CD4-positive, alpha-beta T cell treated with Interleukin-1 beta for 1 hour (primary cell): ENCODE measurements around the gene OGT.
"Not testable (repeated sequence)": the region's sequence is repeated elsewhere in the genome, so short reads cannot be mapped to it uniquely, and the experiment has no call there.

Source experiments
- DNase-seq, 2 donors: peaks; one replicate each; pipeline ENCODE4 v3.0.0-alpha.2; 2020 to 2022

Gene OGT

GRCh38 chrX:71532753-71533425, at the start of gene OGT:
Gene OGT, plus strand, starts transcription at chrX:71533104. Its CDS starts 196 bp downstream, at chrX:71533300.
- peak; percentile 94 for DNase-seq

- DNase-seq: no peak
Measured at GRCh38 chrX:71487814-71488213, 45.1 kb upstream of the OGT start.

- DNase-seq: no peak
Measured at GRCh38 chrX:71489540-71489939, 43.4 kb upstream of the OGT start.

- DNase-seq: peak; percentile 44 to 47
Measured at GRCh38 chrX:71492231-71493065, 40.5 kb upstream of the OGT start.

GRCh38 chrX:71493111-71493613, 39.7 kb upstream of the OGT start:
- no peak for DNase-seq

- not testable (repeated sequence) for DNase-seq
Measured at GRCh38 chrX:71495979-71496378, 36.9 kb upstream of the OGT start.

GRCh38 chrX:71496476-71496875, 36.4 kb upstream of the OGT start:
- no peak for DNase-seq

- DNase-seq: not testable (repeated sequence)
Measured at GRCh38 chrX:71502080-71502479, 30.8 kb upstream of the OGT start.

GRCh38 chrX:71504346-71504745, 28.6 kb upstream of the OGT start:
- no peak for DNase-seq

GRCh38 chrX:71509289-71509688, 23.6 kb upstream of the OGT start:
- no peak for DNase-seq

- DNase-seq: no peak
Measured at GRCh38 chrX:71510161-71510560, 22.7 kb upstream of the OGT start.

- DNase-seq: not testable (repeated sequence)
Measured at GRCh38 chrX:71513731-71514130, 19.2 kb upstream of the OGT start.

GRCh38 chrX:71514367-71515037, 18.4 kb upstream of the OGT start:
- DNase-seq: peak; percentile 31 to 47

- DNase-seq: no peak
Measured at GRCh38 chrX:71515038-71515396, 17.9 kb upstream of the OGT start.

- DNase-seq: no peak
Measured at GRCh38 chrX:71525316-71525715, 7.6 kb upstream of the OGT start.

GRCh38 chrX:71532078-71532752, 689 bp upstream of the OGT start:
- peak; percentile 65 to 73 for DNase-seq

GRCh38 chrX:71533516-71533850, 579 bp downstream of the OGT start:
- DNase-seq: no peak

- DNase-seq: peak; percentile 39 to 67
Measured at GRCh38 chrX:71533851-71534561, 1.1 kb downstream of the OGT start.

GRCh38 chrX:71534773-71535544, 2.1 kb downstream of the OGT start:
- DNase-seq: no peak

- DNase-seq: no peak
Measured at GRCh38 chrX:71536285-71536684, 3.4 kb downstream of the OGT start.

- DNase-seq: no peak
Measured at GRCh38 chrX:71537743-71538142, 4.8 kb downstream of the OGT start.

GRCh38 chrX:71540801-71541200, 7.9 kb downstream of the OGT start:
- DNase-seq: no peak
